CD4-positive, alpha-beta T cell treated with Interleukin-15 for 4 hours (primary cell): ENCODE results near the gene TRA2A.
A peak's percentile ranks its signal among the peaks of the same experiment; 100 is the strongest.
"Not testable (repeated sequence)": the region's sequence is repeated elsewhere in the genome, so short reads cannot be mapped to it uniquely, and the experiment has no call there.

Experiments used
- DNase-seq: peaks from one replicate; pipeline ENCODE4 v3.0.0-alpha.2; 2020; ENCODE audit warnings: low spot score

Gene TRA2A

DNA sequence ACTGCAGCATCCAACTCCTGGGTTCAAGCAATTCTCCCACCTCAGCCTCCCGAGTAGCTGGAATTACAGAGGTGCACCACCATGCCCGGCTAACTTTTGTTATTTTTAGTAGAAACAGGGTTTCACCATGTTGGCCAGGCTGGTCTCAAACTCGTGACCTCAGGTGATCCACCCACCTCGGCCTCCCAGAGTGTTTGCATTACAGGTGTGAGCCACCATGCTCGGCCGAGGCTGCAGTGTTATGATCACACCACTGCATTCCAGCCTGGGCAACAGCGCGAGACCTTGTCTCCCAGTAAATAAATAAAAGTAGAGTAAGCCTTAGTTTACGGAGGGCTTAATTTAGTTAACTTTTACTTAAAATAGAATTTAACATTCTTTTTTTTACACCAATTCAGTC is 37.8 kb downstream of the TRA2A start:
- DNase-seq: no peak

DNA sequence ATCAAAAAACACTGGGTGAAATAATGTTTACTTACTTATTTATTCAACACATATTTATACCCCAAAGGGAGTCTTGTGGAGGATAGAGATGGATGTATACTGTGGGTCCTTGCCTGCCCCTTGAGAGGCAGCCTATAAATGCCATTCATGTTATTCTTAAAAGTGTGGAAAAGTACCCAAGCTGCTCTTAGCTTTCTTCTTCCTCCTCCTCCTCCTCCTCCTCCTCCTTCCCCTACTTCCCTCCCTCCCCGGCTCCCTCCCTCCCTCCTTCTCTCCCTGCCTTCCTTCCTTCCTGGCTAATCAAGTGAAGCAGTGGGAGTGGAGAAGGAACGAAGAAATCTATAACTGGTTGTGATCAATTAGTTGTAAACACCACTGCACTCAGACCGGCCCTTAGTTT is 40.3 kb downstream of the TRA2A start:
- no peak for DNase-seq

DNA sequence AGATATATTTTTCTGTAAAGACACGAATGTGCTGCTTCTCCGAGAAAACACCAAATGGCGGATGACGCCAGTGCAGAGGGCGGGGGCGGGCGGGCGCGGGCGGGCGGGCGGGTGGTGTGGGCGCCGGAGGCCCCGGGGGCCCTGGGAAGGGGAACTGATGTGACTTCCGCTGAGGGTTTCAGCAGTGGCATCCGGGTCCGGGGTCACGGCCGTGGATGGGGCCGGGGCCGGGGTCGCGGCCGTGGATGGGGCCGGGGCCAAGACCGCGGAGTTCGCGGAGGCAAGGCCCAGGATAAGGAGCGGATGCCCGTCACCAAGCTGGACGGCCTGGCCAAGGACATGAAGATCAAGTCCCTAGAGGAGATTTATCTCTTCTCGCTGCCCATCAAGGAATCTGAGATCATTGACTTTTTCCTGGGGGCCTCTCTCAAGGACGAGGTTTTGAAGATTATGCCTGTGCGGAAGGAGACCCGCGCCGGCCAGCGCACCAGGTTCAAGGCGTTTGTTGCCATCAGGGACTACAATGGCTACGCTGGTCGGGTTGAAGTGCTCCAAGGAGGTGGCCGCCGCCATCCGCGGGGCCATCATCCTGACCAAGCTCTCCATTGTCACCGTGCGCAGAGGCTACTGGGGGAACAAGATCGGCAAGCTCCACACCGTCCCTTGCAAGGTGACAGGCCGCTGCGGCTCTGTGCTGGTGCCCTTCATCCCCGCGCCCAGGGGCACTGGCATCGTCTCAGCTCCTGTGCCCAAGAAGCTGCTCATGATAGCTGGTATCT is 41.2 kb downstream of the TRA2A start:
- DNase-seq: peak; percentile 51

DNA sequence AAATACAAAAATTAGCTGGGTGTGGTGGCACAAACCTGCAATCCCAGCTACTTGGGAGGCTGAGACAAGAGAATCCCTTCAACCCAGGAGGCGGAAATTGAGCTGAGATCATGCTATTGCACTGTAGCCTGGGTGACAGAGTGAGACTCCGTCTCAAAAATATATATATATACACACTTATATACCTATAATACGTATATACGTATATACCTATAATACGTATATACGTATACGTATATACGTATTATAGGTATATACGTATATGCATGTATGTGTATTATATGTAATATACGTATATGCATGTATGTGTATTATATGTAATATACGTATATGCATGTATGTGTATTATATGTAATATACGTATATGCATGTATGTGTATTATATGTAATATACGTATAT is 43.1 kb downstream of the TRA2A start:
- DNase-seq: not testable (repeated sequence)

DNA sequence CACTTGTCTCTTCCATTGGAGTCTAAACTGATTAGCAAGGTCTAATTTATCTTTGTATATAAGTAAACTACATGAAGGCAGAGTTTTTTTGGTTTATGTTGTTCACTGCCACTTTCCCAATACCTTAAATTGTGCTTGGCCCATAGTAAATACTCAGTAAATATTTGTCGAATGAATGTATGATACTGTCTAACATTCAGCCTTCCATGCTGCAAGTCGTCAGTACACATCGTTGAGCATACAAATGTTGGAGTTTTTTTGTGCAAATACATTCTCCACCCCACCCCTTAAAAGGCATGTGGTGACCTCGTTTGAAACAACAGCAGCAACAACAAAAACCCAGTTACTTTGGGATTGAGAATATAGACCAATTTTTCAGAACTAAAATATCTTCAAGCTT is 44.1 kb downstream of the TRA2A start:
- no peak for DNase-seq

DNA sequence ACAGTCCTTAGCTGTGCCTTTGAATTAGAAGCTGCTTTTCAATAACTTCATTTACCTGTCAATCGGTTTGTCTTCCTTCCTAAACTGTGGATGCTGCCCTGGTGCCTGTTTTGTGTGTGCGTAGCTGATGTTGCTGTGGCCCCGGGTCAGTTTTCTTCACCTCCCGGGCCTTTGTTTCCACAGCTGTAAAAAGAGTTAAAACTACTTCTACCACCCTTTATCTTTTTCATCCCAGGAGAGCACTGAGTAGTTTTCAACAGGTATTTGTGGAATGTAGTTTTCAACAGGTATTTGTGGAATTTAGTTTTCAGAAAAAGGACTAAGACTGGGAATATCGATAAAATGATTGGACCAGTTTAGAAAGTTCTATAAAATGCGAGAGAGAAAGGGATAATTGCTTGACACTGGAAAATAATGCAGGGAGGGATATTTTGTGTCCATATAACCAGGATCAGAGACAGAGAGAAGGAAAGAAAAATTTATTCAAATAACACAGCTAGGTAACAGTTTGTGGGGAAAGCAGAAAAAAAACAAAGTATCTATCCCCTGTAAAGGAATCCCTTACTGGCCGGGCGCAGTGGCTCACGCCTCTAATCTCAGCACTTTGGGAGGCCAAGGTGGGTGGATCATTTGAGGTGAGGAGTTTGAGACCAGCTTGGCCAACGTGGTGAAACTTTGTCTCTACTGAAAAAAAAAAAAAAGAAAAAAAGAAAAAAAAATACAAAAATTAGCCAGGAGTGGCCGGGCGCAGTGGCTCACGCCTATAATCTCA is 45.6 kb downstream of the TRA2A start:
- no peak for DNase-seq

DNA sequence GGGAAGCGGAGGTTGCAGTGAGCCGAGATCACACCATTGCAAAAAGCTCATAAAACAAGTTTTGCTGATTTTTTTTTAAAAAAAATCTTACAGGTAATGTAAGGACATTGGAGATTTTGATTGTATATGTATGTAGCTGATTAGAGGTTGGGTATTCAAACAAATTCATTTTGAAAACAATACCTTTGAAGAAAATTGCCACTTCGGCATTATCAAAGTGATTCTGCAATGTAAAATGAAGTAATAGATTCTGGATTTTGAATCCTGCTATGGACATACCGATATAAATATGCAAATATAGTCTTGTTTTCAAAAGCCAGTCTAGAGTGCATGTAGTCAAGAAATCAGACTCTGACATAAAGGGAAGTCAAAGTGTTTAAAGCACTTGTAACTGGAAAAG is 49.1 kb downstream of the TRA2A start:
- DNase-seq: no peak

DNA sequence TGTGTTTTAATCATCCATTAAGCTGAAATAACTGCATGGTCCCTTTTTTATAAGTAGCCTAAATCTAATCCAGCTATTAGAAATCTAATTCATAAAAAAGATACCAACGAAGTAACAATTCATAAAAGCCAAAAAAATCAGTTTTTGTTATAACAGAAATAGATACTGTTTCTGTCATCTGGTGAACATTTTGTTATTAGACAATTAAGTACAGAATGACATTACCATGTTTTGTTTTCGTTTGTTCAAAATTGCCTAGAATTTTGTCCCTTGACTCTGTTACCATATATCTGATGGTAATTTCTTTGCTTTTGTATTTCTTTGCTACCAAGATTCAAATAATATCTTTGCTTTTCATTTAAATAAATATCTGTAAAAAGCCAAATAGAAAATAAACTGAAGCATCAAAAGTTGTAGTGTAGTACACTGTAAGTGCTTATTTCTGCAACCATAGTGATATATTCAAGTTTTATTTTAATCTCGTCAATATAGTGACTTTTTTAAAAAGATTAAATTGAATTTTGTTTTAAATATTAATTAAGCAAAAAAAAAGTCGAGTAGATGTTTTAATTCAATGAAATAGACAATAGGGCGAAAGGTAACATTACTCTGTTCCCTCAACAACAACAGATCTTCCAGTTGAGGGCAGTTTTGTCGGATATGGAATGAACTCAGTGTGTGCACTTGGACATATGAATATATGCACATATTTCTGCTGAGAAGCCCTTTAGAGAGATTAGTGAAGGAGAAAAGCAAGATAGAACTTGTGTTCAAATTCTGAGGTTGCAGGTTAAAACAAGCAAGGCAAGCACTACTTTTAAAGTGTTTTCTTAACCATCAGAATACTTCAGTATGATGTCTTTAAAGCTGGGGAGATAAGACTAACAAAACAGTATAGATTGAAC is 53.6 kb downstream of the TRA2A start:
- DNase-seq: no peak

DNA sequence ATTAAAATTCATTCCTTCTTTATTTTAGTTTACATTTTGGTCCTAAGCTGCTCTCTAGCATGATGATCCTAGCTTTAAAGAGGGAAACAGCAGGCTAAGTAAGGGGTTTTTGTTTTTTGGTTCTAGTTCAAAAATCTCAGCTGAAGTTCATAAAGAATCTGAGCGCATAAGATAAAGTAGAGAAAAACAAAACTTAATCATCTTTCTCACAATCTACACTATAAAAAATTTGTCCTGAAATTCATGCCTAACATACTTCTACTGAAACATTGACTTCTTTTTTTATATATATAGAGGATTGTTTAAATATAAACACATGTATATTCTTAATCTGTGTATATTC is 54.7 kb downstream of the TRA2A start:
- no peak for DNase-seq

DNA sequence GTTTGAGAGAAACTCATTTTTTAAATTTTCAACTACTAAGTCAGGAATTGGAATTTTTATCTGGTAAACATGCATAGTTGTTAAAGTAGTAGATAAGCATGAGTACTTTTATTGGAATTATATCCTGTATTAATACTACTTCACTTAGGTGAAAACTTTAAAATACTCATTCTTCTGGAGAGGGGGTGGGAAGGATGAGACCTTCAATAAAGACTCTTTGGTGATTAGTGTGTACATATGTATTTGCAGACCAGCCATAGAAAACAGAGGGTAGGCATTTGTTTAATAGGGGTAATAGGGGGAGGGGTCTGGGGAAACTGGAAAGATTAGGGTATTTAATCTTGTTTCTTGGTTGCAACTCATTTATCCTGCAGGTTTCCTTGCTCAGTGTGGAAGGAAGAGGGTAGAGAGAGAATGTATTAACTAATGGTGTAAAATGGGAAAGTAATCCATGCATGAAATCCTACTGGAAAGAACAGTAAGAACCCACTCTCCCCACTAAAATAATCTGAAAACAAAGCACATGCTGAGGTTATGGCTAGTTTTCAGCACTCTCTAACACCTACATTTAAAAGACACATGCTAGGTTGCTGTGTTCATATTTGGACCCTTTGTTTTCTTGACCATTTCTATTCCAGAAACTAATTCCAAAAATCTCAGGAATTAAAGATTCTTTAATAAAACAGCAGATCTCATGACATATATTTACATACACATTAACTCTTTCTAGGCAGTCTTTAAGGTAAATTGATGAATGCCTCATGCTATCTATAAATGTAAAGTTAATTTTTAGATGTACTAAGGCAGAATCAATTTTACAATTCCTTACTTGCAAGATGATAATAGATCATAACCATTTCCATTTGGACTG is 55.3 kb downstream of the TRA2A start:
- no peak for DNase-seq

DNA sequence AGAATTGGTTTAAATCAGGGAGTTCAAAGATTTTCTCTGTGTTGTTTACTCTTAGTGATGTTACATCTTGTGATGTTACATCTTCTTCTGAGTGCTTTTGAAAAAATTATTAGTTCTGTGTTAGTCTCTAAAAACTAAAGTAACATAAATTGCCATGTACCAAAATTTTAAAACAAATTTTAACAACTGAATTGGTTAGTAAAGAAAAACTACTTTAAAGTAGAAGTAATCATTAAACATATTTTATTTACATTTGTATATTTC is 56.3 kb downstream of the TRA2A start:
- no peak for DNase-seq

DNA sequence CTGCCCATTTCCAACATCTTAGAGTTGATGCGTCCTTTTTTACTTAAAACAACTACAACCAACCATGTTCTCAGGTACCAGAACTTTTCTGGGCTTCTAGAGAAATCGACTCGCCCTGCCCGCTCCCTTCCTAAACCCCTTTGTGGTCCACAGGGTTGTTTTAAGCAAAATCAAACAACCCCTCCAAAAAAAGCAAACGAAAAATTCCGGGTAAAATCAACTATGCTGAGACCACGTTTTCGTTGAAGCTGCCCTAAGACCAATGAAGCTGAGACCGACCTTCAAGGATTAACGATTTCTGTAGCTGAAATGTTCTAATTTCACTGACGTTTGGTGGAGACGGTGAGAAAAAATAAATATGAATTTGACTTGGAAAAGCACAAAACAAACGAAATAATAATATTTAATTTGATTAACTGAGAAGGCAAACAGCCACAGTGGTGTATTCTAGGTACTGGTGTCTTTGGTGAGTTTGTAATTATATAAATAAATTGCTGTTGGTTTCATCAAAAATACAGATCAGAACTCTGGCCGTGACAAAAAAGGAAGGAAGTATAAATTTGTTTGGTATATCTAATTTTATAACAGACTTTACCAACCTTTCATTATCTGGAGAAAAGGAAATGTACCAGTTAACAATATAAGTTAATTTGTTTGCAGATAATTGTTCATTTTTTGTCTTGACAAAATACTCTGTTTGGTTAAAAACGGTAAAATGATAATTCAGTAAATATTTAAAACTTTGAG is 56.8 kb downstream of the TRA2A start:
- no peak for DNase-seq

DNA sequence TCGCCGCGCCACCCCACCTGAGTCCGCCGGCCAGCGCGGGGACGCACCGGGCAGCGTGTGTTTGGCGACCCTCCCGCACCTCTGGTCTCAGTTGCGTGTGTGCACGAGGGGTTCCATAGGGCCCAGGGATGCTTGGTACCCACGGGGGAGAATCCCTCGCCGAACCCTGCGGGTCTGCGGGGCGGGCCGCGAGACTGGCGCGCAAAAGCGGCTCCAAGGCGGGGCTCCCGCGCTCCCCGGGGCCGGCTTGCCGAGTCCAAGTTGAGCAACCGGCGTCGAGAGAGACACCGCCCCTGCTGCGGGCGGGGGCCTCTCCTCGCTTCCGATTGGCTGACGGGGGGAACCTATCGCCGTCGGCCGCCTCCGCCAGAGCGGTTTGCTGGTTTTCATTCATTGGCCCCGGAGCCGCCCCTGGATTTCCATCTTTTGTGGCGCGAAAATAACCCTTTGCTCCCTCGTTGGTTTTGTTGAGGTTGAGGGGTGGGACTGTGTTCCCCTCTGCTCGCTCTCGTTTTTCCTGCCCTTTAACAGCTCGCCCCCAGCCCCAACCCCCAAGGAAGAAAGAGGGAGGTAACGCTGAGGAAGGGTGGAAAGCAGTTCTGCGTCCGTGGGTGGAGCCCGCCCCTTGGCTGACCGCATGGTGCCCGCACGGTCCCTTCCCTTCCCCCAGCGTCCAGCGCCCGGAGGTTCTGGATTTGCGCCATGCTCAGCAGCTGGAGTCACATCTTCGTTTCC is 57.5 kb downstream of the TRA2A start:
- DNase-seq: peak; percentile 34

DNA sequence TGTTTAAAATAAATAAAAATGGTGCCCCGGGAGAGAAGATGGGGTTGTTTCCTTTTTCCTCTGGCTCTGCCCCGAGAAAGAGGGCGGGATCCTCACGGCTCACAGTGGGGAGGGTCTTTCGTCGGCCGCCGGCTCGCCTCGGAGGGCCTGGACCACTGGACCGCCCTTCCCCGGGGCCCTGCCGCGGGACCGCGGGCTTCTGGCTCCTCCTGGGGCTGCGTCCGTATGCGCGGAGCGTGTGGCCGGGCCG is 58.0 kb downstream of the TRA2A start:
- DNase-seq: no peak

DNA sequence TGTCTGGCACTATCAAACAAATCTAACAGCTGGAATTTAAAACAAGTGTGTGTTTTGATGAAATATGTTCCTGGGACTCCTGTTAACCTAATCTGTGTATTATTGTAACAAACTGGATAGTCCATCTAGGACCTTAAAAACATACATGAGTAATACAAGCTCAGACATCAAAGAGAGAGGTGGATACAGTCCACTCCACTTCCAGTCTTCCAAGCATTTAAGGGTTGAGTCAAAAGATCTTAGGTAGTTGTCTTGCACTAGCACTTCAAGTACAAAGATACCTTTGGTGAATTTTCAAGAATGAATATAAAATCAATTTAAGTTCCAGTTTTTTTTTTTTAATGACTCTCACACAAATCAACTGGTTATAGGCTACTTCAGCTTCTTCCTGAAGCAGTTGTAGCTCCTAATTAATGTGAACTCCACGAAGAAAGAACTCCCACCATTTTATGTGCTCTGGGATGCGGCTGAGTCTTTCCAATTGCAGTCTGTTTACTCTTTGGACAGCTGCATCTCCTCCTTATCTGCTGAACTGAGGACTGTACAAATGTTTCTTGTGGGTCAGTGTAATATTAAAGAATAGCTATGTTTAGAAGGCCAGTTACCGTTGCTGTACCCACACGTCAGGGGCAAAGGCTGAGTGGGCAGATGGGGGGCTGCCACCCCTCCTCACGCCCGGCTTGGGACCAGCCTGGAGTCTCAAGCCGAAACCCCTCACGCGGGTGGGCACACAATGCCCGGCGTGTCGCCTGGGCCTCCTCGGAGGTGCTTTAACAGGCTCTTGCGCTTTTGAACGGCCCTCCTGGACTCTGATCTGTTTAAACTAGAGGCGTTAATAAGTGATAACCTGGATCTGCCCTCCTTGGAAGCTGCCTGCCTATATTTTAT is 58.6 kb downstream of the TRA2A start:
- no peak for DNase-seq

DNA sequence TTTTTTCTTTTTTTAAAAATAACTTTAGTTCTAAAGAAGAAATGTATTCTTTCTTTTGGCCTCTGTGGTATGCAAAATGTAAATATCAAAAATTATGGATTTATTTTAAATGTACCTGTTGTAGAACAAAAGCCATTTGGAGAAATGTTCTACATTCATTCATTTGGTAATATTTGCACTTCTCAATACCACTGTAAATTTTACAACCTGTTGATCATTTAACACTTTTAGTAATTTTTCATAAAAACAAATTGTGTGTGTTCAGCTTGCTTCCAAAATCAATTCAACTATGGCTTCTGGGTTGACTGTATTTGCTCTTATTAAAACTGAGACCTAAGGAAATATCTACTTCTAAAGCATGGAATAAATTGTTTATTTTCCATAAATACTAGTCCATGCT is 59.2 kb downstream of the TRA2A start:
- DNase-seq: no peak

DNA sequence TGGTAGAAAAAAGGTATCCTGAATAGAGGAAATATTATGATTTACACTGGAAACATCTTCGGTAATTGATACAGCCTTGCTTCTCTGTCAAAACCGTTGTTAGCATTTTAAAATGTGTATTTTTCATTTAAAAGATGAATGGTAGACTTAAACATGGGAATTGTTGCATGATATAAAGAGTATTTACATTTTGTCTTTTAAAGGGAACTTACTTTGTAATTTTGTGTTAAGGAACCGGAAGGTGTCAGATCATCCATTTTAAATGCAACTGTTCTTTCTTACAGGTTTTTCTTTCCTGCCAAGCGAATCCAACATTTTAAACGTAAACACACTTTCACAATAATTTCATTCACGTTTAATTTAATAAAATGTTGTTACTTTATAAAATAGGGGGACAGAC is 59.7 kb downstream of the TRA2A start:
- DNase-seq: no peak

DNA sequence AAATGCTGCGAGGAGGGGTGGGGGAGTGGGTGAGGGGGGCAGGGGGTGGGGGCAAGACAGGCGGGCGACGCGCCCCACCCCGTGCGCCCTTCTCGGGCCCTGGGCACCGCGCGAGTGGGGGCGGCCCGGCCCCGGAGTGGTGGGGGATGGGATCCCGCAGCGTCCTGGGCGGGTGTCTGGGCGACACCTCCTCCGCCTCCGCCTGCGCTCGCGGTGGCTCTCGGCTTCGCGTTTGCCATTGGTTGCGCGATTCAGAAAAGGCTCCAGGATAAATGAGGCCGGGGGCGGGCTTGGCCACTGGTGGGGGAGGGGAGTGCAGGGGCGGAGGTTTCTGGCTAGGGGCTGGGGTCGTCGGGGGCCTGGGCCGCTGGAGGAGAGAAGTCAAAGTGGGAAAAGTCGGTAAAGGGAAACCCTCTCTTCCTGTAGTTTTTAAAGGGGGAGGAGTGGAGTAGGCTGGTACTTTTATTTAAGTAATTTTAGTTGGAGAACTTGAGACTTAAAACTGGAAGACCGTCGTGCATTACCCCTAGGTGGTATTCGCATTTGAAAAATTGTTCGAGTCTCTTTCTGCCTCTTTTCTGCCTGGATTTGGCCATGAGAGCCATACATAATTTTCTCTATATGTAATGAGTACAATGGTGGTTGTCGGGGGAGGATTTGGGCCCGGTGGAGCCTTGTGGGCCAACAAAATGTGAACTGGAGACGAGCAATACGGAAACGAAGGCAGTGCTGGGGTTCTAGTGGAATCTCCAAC is 60.5 kb downstream of the TRA2A start:
- no peak for DNase-seq
